CD4-positive, alpha-beta T cell (primary cell): ENCODE data around the gene KHDC1L. TPM values are rescaled to one million over a fixed set of nuclear protein-coding genes. Genes with fewer than 3 reads are reported as not detected.

Experiments used
- ATAC-seq: fragments of 200-7000 bp; cut with Tn5 transposase; one replicate; pipeline ENCODE4 v1.10.0; 2022; ENCODE audit warnings: mild to moderate bottlenecking; ENCODE audit not compliant: poor library complexity
- CTCF ChIA-PET: fragments of 350-600 bp; sonication (Branson Sonifier 250); formaldehyde crosslinking; loops from one replicate; lab custom pipeline; 2021; ENCODE audit warnings: antibody characterized with exemption, inconsistent platforms; lab: Charles Lee
- POLR2A ChIA-PET: fragments of 350-600 bp; sonication (Branson Sonifier 250); formaldehyde crosslinking; loops from one replicate; lab custom pipeline; 2021; ENCODE audit warnings: antibody characterized with exemption, inconsistent platforms; lab: Charles Lee
- DNase-seq, 14 experiments: peaks; one replicate each; pipeline ENCODE4 v3.0.0-alpha.2; 2013 to 2020; ENCODE audit warnings: mixed read lengths in 2 of 14
- H3K27ac ChIP-seq, 2 donors: one replicate each; pipeline versions ENCODE4 v1.5.1 to v1.7.0; 2013; ENCODE audit warnings: low read length in 2 of 2, low read depth in 1 of 2, mild to moderate bottlenecking in 1 of 2
- H3K27me3 ChIP-seq, 2 experiments: 1 replicate in 1 of 2; 2 replicates in 1 of 2; pipeline versions ENCODE4 v1.6.1 to v1.7.0; 2013; ENCODE audit warnings: low read length in 2 of 2, control low read depth in 1 of 2, mild to moderate bottlenecking in 1 of 2, moderate library complexity in 1 of 2; ENCODE audit not compliant: insufficient read depth in 2 of 2, control insufficient read depth in 1 of 2
- H3K36me3 ChIP-seq: one replicate; pipeline ENCODE4 v1.6.1; 2013; ENCODE audit warnings: low read length, control low read depth; ENCODE audit not compliant: insufficient read depth
- H3K4me1 ChIP-seq: one replicate; pipeline ENCODE4 v1.6.1; 2013; ENCODE audit warnings: low read length, control low read depth; ENCODE audit not compliant: insufficient read depth
- H3K4me3 ChIP-seq: one replicate; pipeline ENCODE4 v1.5.1; 2013; ENCODE audit warnings: mild to moderate bottlenecking, low read length, moderate library complexity
- H3K9me3 ChIP-seq, 2 experiments: 1 replicate in 1 of 2; 2 replicates in 1 of 2; pipeline versions ENCODE4 v1.6.1 to v1.7.0; 2013; ENCODE audit warnings: low read length in 2 of 2, mild to moderate bottlenecking in 2 of 2, control low read depth in 1 of 2, moderate library complexity in 1 of 2; ENCODE audit not compliant: control insufficient read depth in 1 of 2, insufficient read depth in 1 of 2
- H3K27ac Mint-ChIP-seq: one replicate; pipeline ENCODE4 v1.8.0; 2020; ENCODE audit warnings: mixed read lengths
- H3K27me3 Mint-ChIP-seq: one replicate; pipeline ENCODE4 v1.8.0; 2021; ENCODE audit warnings: mixed read lengths
- H3K36me3 Mint-ChIP-seq: one replicate; pipeline ENCODE4 v1.8.0; 2021; ENCODE audit warnings: low read depth, mixed read lengths
- H3K4me1 Mint-ChIP-seq: one replicate; pipeline ENCODE4 v1.8.0; 2021; ENCODE audit warnings: low read depth, mixed read lengths
- H3K4me3 Mint-ChIP-seq: one replicate; pipeline ENCODE4 v1.8.0; 2020; ENCODE audit warnings: mild to moderate bottlenecking, mixed read lengths
- H3K9me3 Mint-ChIP-seq: one replicate; pipeline ENCODE4 v1.8.0; 2020; ENCODE audit warnings: mixed read lengths
- CTCF ChIP-seq: fragments of 200-600 bp; IDR thresholded peaks from one replicate; pipeline ENCODE4 v1.8.0; 2022; ENCODE audit warnings: antibody characterized with exemption, mild to moderate bottlenecking
- intact Hi-C, 2 experiments: fragments of 100-400 bp; cut with DNase I in 1 of 2; cut with micrococcal nuclease in 1 of 2; formaldehyde crosslinking; loops; one replicate each; pipeline versions ENCODE4 v1.15.1 to v1.9.0; 2023 to 2025; cut with DNase I, micrococcal nuclease
- total RNA-seq, 174 experiments: library from RNA in 2 of 174; stranded (reverse) in 2 of 174; gene quantifications; one replicate each; pipeline ENCODE4 v1.2.3 and lab custom pipeline; 2021 to 2026

Gene KHDC1L
- total RNA-seq, 2 experiments from 2014 or later = not detected

- Mint-ChIP-seq H3K4me3 (no peak overlapping the region), H3K9me3 (no peaks in the 10 kb centered on the region), H3K4me1 (no peaks in the 10 kb centered on the region), H3K36me3 (no peaks in the 10 kb centered on the region), H3K27me3 (no peaks in the 10 kb centered on the region), H3K27ac (no peak overlapping the region)
- no peaks in the 10 kb centered on the region for H3K9me3 ChIP-seq
- no peak for TF ChIP-seq CTCF
- POLR2A ChIA-PET = no interaction called here
- no peaks in the 10 kb centered on the region for H3K4me1 ChIP-seq
- CTCF ChIA-PET = interaction anchor here (0.9 kb wide), 1 partner anchor 10 kb away, joined by 3 read pairs; no protein-coding TSS in a partner anchor
- H3K36me3 ChIP-seq = no peaks in the 10 kb centered on the region
- H3K27ac ChIP-seq = no peak overlapping the region
- DNase-seq (no peak), ATAC-seq (no peak)
- H3K27me3 ChIP-seq = no peaks in the 10 kb centered on the region
- H3K4me3 ChIP-seq = no peak overlapping the region
- intact Hi-C loops = no loop called here
These were observed 2.4 kb upstream of the KHDC1L start for GRCh38 chr6:73227606-73228255.

DNA sequence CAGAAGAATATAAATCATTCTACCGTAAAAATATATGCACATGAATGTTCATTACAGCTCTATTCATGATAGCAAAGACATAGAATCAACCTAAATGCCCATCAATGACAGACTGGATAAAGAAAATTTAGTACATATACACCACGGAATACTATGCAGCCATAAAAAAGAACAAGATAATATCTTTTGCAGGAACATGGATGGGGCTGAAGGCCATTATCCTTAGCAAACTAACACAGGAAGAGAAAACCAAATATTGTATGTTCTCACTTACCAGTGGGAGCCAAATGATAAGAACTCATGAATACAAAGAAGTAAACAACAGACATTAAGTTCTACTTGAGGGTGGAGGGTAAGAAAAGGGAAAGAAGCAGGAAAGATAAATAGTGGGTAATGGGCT, 8.4 kb downstream of the KHDC1L start:
- no peak overlapping the region for H3K27ac Mint-ChIP-seq
- Histone ChIP-seq H3K4me1 (no peaks in the 10 kb centered on the region), H3K9me3 (no peaks in the 10 kb centered on the region), H3K27ac (no peak overlapping the region), H3K27me3 (no peaks in the 10 kb centered on the region), H3K4me3 (no peak overlapping the region), H3K36me3 (no peaks in the 10 kb centered on the region)
- POLR2A ChIA-PET = no interaction called here
- DNase-seq (no peak), ATAC-seq (no peak)
- CTCF ChIA-PET = interaction anchor here (0.6 kb wide), 1 partner anchor 13 kb away, joined by 3 read pairs; no protein-coding TSS in a partner anchor
- no peaks in the 10 kb centered on the region for H3K36me3 Mint-ChIP-seq
- intact Hi-C loops = no loop called here
- no peaks in the 10 kb centered on the region for H3K4me1 Mint-ChIP-seq
- no peaks in the 10 kb centered on the region for H3K27me3 Mint-ChIP-seq
- peaks cover 2% of the 10 kb centered on the region for H3K9me3 Mint-ChIP-seq
- TF ChIP-seq CTCF = no peak
- H3K4me3 Mint-ChIP-seq = no peak overlapping the region

GRCh38 chr6:73209117-73209516, 16.2 kb downstream of the KHDC1L start:
- no peaks in the 10 kb centered on the region for H3K4me1 ChIP-seq
- no peaks in the 10 kb centered on the region for H3K27me3 Mint-ChIP-seq
- no peak overlapping the region for H3K27ac Mint-ChIP-seq
- no peaks in the 10 kb centered on the region for H3K36me3 ChIP-seq
- TF ChIP-seq CTCF = no peak
- POLR2A ChIA-PET = no interaction called here
- CTCF ChIA-PET = no interaction called here
- H3K4me3 Mint-ChIP-seq = no peak overlapping the region
- DNase-seq (no peak), ATAC-seq (no peak)
- no peak overlapping the region for H3K4me3 ChIP-seq
- no peaks in the 10 kb centered on the region for H3K27me3 ChIP-seq
- H3K9me3 Mint-ChIP-seq = no peaks in the 10 kb centered on the region
- no peak overlapping the region for H3K27ac ChIP-seq
- no peaks in the 10 kb centered on the region for H3K36me3 Mint-ChIP-seq
- H3K4me1 Mint-ChIP-seq = no peaks in the 10 kb centered on the region
- intact Hi-C loops = no loop called here
- peaks cover 0 to 5% of the 10 kb centered on the region in 2 experiments for H3K9me3 ChIP-seq
